Measurements from ENCODE around the gene TRIM45.
"Not testable (repeated sequence)": the region's sequence is repeated elsewhere in the genome, so short reads cannot be mapped to it uniquely, and the experiment has no call there.

Gene TRIM45

GRCh38 chr1:117130526-117130925, 9.0 kb upstream of the TRIM45 start:
- no peak for DNase-seq (ENCODE audit: low read depth)

GRCh38 chr1:117128323-117129079, 7.0 kb upstream of the TRIM45 start:
- DNase-seq (ENCODE audit: low read depth) = no peak

- DNase-seq (ENCODE audit: low read depth) = no peak
Measured at GRCh38 chr1:117127795-117128194, 6.2 kb upstream of the TRIM45 start.

- DNase-seq (ENCODE audit: low read depth) = no peak
Measured at GRCh38 chr1:117124661-117125060, 3.1 kb upstream of the TRIM45 start.

- DNase-seq (ENCODE audit: low read depth) = no peak
Measured at GRCh38 chr1:117123274-117123673, 1.7 kb upstream of the TRIM45 start.

GRCh38 chr1:117122330-117123025, 929 bp upstream of the TRIM45 start:
- no peak for DNase-seq (ENCODE audit: low read depth)

- DNase-seq (ENCODE audit: low read depth) = no peak
Measured at GRCh38 chr1:117120774-117121588, 568 bp downstream of the TRIM45 start.

GRCh38 chr1:117119144-117119543, 2.4 kb downstream of the TRIM45 start:
- not testable (repeated sequence) for DNase-seq (ENCODE audit: low read depth)

GRCh38 chr1:117118137-117118536, 3.4 kb downstream of the TRIM45 start:
- no peak for DNase-seq (ENCODE audit: low read depth)

- no peak for DNase-seq (ENCODE audit: low read depth)
Measured at GRCh38 chr1:117117697-117118096, 3.9 kb downstream of the TRIM45 start.

- DNase-seq (ENCODE audit: low read depth) = no peak
Measured at GRCh38 chr1:117116784-117117130, 4.8 kb downstream of the TRIM45 start.

- no peak for DNase-seq (ENCODE audit: low read depth)
Measured at GRCh38 chr1:117116090-117116783, 5.3 kb downstream of the TRIM45 start.

- no peak for DNase-seq (ENCODE audit: low read depth)
Measured at GRCh38 chr1:117114877-117115276, 6.7 kb downstream of the TRIM45 start.

GRCh38 chr1:117113199-117113598, 8.3 kb downstream of the TRIM45 start:
- no peak for DNase-seq (ENCODE audit: low read depth)

GRCh38 chr1:117112047-117112717, 9.4 kb downstream of the TRIM45 start:
- DNase-seq (ENCODE audit: low read depth) = no peak

- no peak for DNase-seq (ENCODE audit: low read depth)
Measured at GRCh38 chr1:117110774-117111173, 10.8 kb downstream of the TRIM45 start.

GRCh38 chr1:117107364-117107763, 14.2 kb downstream of the TRIM45 start:
- no peak for DNase-seq (ENCODE audit: low read depth)

- no peak for DNase-seq (ENCODE audit: low read depth)
Measured at GRCh38 chr1:117106478-117106877, 15.1 kb downstream of the TRIM45 start.

GRCh38 chr1:117105722-117106121, 15.8 kb downstream of the TRIM45 start:
- DNase-seq (ENCODE audit: low read depth) = no peak

- DNase-seq (ENCODE audit: low read depth) = no peak
Measured at GRCh38 chr1:117104986-117105385, 16.6 kb downstream of the TRIM45 start.

GRCh38 chr1:117101858-117102257, 19.7 kb downstream of the TRIM45 start:
- DNase-seq (ENCODE audit: low read depth) = not testable (repeated sequence)

GRCh38 chr1:117101334-117101733, 20.2 kb downstream of the TRIM45 start:
- DNase-seq (ENCODE audit: low read depth) = no peak
